NCI-H524 (cell line): ENCODE data around the gene CAMKK1.

Source experiments
- DNase-seq, 2 experiments: peaks; one replicate each; lab custom pipeline; 2025; lab: John Stamatoyannopoulos, UW

CAMKK1 gene

DNA sequence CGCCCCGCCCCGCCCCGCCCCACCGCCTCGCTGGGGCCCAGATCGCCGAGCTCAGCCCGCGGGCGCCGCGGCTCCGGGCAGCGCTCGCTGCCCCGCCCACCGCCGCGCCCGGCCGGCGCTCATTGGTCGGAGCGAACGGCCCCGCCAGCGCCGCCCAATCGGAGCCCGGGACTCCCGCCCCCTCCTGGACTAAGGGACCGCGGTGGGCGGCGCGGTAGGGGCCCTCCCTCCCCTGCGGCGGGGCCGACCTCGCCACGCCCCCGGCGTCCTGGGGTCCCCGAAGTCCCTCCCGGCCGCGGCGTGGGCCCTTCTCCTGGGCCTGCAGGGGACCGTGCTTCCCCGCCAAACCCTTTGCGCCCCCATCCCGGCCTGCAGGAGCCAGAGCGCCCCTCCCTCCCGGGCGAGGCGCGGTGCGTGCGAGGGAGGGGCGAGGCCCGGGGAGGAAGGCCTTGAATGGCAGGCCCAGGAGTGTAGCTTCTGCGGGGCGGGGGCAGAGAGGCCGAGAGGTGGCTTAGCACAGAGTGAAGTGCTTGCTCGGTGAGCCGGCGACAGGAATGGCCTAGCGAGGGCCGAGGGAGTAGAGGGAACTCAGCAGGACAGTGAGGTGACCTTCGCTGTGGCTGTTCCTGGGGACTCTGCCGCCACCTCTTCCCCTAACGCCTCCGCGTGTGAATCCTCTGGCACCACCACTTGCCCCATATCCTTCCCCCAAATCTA is at the start of gene CAMKK1:
CAMKK1 (minus strand) TSS at position 51 of the 717 bp plus-strand sequence. CDS start 7,366 bp downstream, outside the sequence.
- DNase-seq: peak; percentile 93 to 94

DNA sequence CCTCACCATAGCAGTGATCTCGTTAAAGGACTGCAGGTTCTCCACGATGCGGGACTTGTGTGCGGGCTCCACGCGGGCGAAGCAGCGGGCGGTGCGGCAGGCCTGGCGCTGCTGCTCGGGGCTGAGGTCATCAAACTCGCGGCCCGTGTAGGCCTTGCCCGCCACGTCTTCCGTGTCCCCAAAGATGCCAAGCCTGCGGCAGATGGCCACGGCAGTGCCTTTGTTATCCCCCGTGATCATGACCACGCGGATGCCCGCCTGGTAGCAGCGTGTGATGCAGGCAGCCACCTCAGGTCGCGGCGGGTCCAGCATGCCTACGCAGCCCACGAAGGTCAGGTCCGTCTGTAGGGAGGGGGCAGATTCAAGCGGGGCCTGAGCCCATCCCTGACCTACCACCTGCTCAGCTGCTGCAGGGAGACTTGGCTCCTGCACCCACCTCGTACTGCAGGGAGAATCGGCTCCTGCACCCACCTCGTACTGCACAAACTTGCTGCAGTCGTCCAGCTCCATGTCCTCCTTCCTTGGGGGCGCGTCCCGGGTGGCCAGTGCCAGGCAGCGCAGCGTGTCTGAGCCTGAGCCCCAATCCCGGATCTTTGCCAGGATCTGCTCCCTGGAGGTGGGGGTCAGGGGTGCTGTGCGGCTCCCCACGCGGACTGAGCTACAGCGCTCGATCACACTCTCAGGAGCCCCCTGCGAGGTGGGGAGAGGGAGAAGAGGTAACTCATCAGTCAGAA is 48.3 kb upstream of the CAMKK1 start:
- DNase-seq: no peak

DNA sequence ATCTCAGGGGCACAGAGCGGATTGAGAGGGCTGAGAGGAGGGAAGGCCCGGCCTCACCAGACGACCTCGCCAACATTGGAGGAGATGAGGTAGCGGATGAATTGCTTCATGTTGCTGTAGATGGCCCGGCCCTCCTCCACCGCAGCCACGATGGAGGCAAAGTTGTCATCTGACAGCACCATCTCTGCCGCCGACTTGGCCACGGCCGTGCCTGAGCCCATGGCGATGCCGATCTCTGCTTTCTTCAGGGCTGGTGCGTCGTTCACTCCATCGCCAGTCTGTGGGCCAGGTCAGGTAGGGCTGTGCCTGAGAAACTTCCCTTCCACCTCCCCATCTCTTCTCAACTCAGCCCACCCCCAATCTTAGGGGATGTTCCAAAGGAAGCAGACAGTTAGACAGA is 44.5 kb upstream of the CAMKK1 start:
- no peak for DNase-seq

DNA sequence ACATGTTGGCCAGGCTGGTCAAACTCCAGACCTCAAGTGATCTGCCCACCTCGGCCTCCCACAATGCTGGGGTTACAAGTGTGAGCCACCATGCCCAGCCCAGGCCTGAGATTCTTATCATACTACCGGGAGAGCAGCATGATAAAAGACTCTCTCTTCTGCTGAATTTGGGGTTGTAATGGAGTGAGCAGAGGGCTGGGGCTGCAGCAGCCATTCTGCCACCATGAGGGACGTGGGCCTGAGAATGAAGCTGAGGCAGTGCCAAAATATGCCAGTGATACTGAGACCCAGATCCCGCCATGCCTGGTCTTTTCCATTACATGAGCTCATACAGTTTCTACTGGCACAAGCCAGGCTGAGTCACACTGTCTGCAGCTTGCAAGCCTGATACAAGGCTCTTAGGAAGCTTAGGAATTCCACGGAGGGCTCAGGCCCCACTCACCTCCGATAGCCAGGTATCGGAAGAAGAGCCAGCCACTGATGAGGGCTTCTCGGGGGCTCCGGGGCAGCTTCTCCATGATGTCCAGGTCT is 43.0 kb upstream of the CAMKK1 start:
- no peak for DNase-seq

DNA sequence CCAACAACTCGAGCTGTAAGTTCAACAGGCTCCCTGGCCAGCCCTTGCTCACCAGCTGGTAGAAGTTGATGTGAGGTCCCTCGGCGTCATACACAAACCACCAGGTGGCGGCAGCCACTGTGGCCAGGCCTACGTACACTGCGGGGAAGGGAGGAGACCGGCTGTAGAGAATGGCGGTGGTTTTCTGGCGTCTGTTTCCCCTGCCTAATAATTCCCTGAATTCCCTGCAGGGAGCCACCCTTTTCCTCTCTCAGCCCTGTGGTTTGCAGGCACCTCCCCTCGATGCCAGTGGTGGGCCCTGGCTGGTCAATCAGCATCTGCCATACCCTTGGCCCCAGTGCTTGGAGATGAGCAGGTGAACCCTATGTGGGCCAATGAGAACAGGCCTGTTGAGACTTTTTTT is 42.3 kb upstream of the CAMKK1 start:
- DNase-seq: peak; percentile 34 to 73

DNA sequence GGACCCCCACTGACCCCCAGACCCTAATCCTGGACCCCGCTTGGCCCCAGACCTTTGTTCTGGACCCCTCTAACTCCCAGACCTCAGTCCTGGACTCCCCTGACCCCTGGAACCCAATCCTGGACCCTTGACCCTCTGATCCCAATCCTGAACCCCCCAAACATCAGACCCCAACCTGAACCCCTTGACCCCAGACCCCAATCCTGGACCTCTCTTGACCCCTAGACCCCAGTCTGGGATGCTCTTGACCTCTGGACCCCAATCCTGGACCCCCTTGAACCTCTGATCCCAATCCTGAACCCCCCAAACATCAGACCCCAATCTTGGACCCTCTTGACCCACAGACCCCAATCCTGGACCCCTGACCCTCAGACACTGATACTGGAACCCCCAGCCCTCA is 36.9 kb upstream of the CAMKK1 start:
- no peak for DNase-seq

DNA sequence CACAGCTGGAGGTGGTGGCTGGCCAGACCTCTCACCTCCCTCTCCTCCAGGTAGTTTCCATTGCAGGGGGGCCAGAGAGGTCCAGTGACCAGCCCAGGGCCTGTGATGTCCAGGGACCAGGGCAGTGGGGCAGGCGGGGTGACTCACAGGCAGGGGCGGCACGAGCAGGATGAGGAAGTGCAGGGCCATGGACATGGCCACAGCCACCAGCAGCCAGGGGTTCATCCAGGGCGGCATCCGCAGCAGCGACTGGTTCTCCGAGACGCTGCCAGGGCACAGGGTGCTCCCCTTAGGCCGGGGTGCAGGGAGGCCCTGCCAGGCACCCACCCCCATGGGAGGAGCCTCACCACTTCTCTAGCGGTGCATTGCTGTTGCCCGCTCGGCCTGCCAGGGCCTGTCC is 36.3 kb upstream of the CAMKK1 start:
- DNase-seq: no peak

DNA sequence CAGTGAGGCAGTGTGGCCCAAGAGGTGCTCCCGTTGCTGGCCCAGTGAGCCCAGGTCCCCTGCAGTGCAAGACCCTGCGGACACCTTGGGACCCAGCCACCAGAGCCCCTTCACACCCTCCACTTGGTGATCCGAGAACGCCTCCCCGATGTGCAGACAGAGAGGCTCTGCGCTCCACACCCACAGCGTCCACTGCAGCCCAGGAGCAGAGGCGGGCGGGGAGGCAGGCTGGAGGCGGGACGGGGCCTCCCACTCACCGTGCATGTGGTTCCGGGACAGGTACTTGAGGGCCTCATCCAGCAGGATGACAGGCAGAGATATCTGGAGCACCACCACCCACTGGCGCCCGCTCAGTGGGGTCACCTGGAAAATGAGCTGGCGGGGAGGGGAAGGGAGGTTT is 35.6 kb upstream of the CAMKK1 start:
- DNase-seq: no peak

DNA sequence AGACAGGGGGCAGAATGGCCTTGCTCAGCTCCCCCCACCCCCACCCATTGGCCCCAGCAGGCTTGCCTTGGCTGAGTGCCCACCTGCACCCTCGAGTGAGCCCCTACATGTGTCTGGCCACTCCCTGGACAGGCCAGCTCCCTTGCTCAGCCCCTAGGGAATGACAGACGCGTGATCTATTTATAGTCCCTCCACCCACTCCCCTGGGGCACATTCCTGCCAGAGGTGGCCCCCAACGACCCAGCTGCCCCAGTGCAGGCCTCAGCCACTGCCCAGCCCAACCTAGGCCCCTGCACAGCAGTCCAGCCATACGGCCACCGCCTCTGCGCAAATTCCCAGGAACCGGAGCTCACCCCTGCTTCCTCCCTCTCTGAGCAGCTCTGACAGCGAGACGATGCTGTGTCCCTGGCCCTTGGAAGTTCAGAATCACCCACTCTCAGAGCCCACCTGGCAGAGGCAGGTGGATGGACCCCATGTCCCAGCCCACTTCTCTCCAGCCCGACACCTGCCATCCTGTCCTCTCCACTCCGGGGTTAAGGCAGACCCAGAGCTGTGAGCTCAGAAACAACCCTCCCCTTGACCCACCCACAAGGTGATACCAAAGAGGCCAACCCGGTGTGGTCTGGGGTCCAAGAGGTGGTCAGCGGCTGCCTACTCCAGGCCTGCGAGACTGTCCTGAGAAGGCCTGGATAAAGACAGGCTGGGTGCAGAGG is 34.9 kb upstream of the CAMKK1 start:
- DNase-seq: no peak

DNA sequence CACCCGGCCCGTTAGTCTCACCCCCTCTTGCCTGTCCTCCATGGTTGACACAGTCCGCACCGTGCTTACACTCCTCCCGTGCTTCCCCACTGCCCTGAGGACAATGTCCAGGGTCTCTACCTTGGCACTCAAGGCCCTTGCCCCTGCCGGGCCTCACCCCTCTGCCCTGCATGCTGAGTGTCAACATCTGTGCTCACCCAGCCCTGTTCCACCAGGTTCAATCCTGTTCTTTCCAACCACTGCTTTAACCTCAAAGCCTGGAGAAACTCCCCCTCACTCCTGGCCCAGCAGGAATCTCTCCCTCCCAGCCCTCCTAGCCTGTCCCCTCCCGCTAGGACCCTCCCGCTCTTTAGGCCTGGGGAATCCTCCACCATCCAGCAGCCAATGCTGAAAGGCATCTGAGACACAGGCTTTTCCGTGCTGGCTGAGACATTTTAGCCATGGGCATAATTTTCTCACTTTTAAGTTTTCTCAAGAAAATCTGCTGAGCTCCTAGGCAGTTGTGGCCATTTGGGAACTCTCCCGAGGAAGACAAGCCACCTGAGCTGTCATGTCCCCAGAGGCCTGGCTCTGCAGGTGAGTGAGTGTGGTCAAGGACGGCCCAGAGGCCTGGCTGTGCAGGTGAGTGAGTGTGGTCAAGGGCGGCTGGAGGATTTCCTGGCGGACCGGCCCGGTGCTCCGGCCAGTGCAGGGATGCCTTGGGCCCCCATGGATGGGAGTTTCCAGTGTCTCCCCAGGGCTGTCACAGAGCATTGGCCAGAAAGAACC is 34.2 kb upstream of the CAMKK1 start:
- no peak for DNase-seq

DNA sequence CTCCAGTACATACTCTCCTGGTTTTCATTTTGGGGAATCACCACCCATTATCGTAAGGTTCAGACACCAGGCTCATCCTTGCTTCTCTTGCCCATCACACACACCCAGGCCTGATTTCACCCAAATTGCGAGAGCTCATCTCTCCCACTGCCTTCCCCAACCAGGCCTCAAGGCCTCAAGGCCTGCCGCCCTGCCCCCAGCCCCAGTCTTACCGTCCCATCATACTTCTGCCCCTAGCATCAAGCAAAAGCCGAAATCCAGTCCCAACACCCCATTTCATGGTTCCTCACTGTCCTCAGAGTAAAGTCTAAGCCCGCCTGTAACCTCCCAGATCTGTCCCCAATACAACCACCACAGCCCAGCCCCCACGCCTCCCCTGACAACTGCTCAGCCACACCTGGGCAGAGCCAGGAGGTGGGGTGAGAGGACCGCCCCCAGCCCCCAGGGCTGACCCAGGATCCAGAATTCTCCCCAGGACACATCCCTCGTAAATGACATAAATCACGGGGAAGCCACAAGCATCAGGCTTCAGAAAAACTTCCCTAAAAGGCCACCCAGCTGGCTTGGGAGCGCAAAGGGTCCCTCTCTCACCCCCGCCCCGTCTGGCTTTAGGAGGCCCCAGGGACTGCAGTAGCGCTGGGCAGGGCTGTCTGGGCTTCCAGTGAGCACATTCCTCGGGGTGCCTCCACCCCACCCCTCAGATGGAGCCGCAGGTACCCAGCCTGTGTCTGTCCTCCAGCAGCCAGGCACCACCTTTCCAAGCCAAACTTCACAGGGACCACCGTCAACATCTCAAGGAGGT is 33.0 kb upstream of the CAMKK1 start:
- no peak for DNase-seq

DNA sequence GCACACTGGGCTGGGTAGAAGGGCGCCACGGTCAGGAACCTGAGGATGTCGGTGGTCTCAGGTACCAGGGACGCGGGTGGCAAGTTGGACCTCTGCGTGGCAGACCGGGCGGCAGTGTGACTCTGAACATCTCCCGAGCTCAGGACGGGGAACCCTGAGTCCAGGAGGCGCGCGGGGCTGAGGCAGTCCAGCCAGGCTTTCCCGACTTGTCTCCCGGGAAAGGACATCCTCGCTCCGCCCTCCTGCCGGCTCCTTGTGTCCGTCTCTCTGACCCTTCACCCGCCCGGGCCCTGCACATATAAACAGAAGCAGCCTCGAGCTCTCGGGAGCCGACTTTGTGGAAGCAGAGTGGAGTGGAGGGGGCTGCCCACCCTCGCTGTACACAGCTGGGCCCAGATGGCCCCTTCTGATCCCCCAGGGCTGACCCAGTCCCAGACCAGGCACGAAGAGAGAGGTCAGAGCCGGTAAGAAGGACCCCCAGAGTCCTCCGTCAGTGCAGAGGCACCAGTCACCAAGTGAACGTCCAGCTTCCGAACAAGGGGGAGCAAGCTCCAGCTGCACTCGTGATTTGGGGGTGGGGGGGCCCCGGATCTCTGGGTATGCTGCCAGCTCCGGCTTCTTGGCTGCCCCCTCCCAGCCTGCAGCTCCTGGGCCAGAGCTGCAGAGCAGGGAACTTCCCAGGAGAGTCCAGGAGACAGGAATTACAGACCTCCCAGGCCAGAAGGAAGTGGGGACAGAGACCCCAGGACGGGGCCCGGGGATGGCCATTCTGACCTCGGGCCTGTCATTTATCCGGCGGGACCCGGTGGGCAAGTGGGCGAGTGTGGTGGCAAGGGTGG is 31.9 kb upstream of the CAMKK1 start:
- no peak for DNase-seq

DNA sequence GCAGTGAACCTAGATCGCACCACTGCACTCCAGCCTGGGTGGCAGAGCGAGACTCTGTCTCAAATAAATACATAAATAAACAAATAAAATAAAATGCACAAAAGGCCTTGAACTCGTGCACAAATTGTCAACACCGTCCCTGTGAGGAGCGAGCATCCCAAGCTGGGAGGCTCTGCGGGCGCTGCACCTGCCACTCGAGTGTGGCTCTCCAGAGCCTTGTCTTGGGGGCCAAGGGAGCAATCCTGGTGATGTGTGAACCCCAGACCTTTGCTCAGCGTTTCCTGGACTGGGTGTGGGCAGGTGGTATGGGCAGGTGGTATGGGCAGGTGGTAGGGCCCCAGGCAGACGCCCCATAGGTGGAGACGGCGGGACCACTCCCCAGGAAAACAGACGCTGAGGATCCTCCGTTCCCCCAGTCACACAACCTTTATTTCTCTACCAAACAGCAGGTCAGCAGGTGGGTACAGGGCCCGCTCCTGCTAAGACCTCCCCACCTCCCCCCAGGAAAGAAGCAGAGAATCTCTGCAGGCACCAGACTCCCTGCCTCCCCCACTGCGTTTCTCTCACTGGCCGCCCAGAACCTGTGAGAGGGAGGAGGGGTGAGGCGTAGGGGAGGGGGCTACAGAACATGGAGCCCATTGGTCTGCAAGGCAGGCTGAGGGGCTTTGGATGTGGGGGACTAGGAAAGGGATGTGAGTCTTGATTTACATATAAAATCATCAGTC is 30.8 kb upstream of the CAMKK1 start:
- no peak for DNase-seq

DNA sequence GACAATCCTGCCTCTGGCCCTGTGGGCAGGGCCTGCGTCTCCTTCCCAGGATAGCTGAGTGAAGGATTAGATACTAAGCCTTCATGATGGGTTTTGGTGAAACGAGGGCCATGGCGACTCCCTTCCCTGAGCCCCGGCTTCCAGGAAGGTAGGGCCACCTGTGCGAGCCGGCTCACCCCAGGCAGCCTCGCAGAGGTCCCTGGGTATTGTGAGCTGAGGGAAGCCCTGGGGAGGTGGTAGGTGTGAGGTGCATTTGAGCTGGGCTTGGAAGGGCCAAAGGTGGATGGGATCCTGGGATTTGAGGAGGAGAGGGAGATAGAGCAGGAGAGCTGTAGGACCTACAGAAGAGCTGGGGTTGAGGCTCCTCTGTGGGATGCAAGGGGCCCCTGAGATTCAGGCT is 29.9 kb upstream of the CAMKK1 start:
- no peak for DNase-seq

DNA sequence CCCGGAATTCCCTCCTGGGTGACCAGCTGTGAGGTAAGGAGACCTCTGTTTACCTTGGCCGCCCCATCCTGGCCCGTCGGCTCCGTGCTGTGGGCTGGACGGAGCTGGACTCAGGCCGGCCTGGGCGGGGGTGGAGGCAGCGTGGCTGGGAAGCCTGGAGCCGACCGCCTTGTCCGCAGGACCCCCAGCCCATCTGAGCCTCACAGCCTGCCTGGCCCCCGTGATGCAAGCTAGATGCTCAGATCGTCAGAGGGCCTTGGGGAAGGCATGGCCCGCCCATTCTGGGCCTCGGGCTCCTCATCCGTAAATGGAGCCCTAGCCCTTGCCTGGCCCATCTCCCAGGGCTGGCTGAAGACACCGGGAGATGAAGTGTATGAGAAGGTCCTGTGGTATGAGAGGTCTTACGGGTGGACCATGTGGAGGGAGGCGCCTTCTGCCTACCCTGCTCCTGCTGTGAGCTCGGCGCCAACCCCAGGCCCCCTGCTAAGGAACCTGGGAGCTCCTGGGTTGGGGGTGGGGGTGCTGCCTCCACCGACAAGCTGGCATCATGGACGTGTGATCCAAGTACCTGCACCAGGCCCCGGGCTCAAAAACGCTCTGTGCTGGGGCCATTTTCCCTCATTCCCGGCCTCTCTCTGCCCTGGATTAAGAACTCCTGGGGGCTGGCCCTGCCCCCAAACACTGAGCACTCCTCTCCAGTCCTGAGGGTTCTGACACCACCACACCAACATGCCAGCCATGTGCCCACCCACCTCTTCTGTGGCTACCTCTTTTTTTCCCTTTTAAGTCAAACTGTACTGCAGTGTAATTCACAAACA is 28.9 kb upstream of the CAMKK1 start:
- DNase-seq: no peak

DNA sequence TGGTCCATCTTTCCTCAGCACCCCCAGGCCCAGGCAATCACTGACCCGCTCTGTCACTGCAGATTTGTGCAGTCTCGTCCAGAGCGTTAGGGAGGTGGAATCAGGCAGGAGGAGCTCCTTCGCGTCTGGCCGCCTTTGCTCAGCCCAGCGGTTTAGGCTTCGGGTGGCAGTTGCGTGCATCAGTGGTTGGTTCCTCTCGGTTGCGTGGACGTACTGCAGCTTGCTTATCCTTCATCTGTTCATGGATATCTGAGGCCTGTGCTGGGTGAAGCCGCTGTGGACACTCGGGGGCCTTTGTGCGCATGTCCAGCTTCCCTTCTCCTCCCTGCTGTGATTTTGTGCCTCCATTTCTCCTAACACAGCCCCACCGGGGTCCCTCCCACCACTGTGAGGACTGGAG is 28.2 kb upstream of the CAMKK1 start:
- DNase-seq: no peak

DNA sequence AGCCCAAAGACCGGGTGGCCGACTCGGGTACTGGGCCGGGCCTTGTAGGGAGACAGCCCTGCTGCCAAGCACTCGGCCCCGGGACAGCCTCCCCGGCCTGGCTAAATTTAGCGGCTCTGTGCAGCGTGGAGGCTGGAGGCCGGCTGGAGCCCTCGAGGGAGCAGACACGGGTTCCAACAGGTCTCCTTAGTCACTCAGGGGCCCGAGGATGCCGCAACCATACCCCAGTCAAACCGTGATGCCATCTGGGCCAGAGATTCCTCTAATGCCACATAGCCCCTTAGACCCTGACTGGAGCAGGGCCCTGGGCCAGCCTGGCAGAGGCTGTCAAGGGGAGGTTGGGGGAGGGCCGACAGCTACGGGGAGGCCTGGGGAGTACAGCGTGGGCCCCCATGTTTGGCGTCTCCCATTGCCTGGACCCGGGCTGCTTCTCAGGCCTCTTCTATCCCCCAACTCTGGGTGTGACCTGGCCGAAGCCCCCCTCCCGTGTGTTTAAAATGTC is 26.3 kb upstream of the CAMKK1 start:
- no peak for DNase-seq

DNA sequence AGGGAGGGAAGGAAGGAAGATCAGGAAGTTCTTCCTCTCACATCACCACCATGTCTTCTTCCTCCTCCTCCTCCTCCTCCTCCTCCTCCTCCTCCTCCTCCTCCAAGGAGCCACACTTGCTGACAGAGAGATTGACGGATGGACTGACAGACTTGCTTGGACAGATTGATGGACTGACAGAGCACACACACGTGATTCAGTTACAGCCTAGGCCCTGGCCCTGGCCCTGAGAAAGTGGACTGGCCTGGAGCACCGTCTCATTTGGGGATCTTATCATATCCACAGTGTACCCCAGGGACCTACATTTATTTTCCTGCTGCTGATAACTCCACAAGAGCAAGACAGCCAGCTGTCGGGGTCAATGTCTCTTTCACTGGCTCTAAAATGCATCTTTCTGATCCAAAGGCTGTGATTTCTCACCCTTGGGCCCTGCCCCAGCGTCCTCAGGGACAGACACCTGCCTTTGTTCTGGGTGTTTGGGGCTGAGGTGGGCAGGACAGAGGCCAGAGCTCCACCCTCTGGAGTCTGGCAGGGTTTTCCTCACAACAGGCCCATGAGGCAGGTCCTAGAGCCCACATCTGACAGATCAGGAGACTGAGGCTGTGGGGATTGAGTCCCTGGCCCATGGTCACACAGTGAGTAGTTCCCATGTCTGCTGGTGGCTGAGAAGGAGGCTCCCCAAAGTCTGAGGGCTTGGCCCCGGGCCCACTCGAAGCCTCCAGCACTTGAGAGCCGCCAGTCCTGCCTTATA is 25.7 kb upstream of the CAMKK1 start:
- DNase-seq: no peak
